Metanephros (tissue), 1 donor: Measurements from ENCODE around the gene RNPC3. TPM values are rescaled to one million over a fixed set of nuclear protein-coding genes. Genes with fewer than 3 reads are reported as not detected.

Experiments
- total RNA-seq: library from RNA; depleted of rRNA; stranded (reverse); fragments of >200 nt; gene quantifications from one replicate; pipeline ENCODE4 v1.2.3, GENCODE V29; 2014

RNPC3 gene
- 29.0 TPM for total RNA-seq

GRCh38 chr1:103525607-103526507 lies at the start of gene RNPC3:
TSS of gene RNPC3 (plus strand) at chr1:103525699. CDS start at chr1:103526071, 372 bp downstream.

GRCh38 chr1:103571289-103571688 lies 45.8 kb downstream of the RNPC3 start, which contains the start of gene AMY2B:
TSS of gene AMY2B (plus strand) at chr1:103571589. CDS start at chr1:103571603, 14 bp downstream.

Other genes with a start within 250 kb of the RNPC3 start
- 30.7 TPM for gene AMY2B, start 45.9 kb downstream of the RNPC3 start, total RNA-seq
- gene AMY2A, start 91.7 kb downstream of the RNPC3 start, total RNA-seq: not detected
- gene AMY1A, start 130.1 kb downstream of the RNPC3 start, total RNA-seq: not detected
- gene AMY1B, start 170.5 kb downstream of the RNPC3 start, total RNA-seq: not detected
- gene AMY1C, start 224.2 kb downstream of the RNPC3 start, total RNA-seq: not detected